ENCODE results near the gene UQCR11. TPM values are rescaled to one million over a fixed set of nuclear protein-coding genes. Genes with fewer than 3 reads are reported as not detected.

Gene UQCR11
- total RNA-seq, 1 experiment from 2014 or later: 256 TPM

DNA sequence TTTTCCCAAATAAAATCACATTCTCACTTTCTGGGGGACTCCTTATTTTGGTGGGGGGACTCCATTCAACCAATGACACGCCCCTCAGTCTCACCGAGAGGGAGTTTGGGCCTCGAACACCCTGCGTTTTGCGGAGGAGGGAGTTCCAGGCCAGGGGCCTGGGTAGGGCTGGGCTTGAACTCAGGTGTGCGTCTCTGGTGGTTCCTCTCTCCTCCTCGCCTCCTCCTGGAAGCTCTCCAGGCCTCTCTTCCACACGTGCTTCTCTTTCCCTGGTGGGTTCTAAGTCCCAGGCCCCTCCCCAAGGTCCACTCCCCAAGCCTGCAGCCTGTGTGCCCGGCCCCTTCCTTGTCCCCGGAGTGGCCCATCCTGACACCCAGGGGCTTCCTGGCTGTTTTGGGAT, 51.8 kb downstream of the UQCR11 start:
- no peak for DNase-seq (ENCODE audit: low spot score)
- no peaks in the 10 kb centered on the region for H3K4me1 ChIP-seq (ENCODE audit: insufficient read depth, low read length, poor library complexity, severe bottlenecking)
- no peaks in the 10 kb centered on the region for H3K9me3 ChIP-seq (ENCODE audit: low read depth, low read length, poor library complexity, severe bottlenecking)
- POLR2A ChIA-PET (ENCODE audit: low non-redundant PET): no interaction called here
- H3K36me3 ChIP-seq (ENCODE audit: insufficient read depth, low read length, poor library complexity, severe bottlenecking): peaks cover 6% of the 10 kb centered on the region
- intact Hi-C loops (cut with micrococcal nuclease; ENCODE audit: unreplicated experiment): no loop called here
- H3K4me3 ChIP-seq (ENCODE audit: low read depth, low read length, poor library complexity, severe bottlenecking): no peak overlapping the region
- H3K27me3 ChIP-seq (replicated peaks; ENCODE audit: insufficient read depth, low read depth, low read length, poor library complexity): no peaks in the 10 kb centered on the region
- no peak overlapping the region for H3K27ac ChIP-seq (ENCODE audit: low read depth, low read length, poor library complexity, severe bottlenecking)
- no TSS peak for BruUV-seq (replicated peaks)
- CTCF ChIA-PET: interaction anchor here (0.6 kb wide), 1 partner anchor 235 kb away, joined by 3 read pairs; no protein-coding TSS in a partner anchor
- no peak for TF ChIP-seq EZH2 (IDR thresholded peaks at IDR 0.05; ENCODE audit: borderline replicate concordance, low read depth, low read length, poor library complexity, severe bottlenecking)
- no peak for TF ChIP-seq CTCF (conservative IDR thresholded peaks at IDR 0.05; ENCODE audit: low read depth, low read length)

- peaks cover 4% of the 10 kb centered on the region for H3K4me1 ChIP-seq (ENCODE audit: insufficient read depth, low read length, poor library complexity, severe bottlenecking)
- no TSS peak for BruUV-seq (replicated peaks)
- no peaks in the 10 kb centered on the region for H3K9me3 ChIP-seq (ENCODE audit: low read depth, low read length, poor library complexity, severe bottlenecking)
These were observed 53.9 kb downstream of the UQCR11 start for GRCh38 chr19:1551068-1552040.

More at GRCh38 chr19:1551068-1552040, 53.9 kb downstream of the UQCR11 start:
- H3K27me3 ChIP-seq (replicated peaks; ENCODE audit: insufficient read depth, low read depth, low read length, poor library complexity): no peaks in the 10 kb centered on the region
- no peak overlapping the region for H3K4me3 ChIP-seq (ENCODE audit: low read depth, low read length, poor library complexity, severe bottlenecking)
- H3K27ac ChIP-seq (ENCODE audit: low read depth, low read length, poor library complexity, severe bottlenecking): no peak overlapping the region
- peaks cover 1% of the 10 kb centered on the region for H3K36me3 ChIP-seq (ENCODE audit: insufficient read depth, low read length, poor library complexity, severe bottlenecking)
- intact Hi-C loops (cut with micrococcal nuclease; ENCODE audit: unreplicated experiment): no loop called here
- ChIA-PET POLR2A (ENCODE audit: low non-redundant PET) (no interaction called here), CTCF (interaction anchor here (0.6 kb wide), 1 partner anchor 18 kb away, joined by 3 read pairs; no protein-coding TSS in a partner anchor)
- TF ChIP-seq EZH2 (IDR thresholded peaks at IDR 0.05; ENCODE audit: borderline replicate concordance, low read depth, low read length, poor library complexity, severe bottlenecking) (no peak), CTCF (conservative IDR thresholded peaks at IDR 0.05; ENCODE audit: low read depth, low read length) (no peak)
- DNase-seq (ENCODE audit: low spot score): no peak

All from A673 (cell line).